Endothelial cell (in vitro differentiated cells): ENCODE data around the gene CFAP54. TPM values are rescaled to one million over a fixed set of nuclear protein-coding genes. Genes with fewer than 3 reads are reported as not detected.

Experiments
- DNase-seq: peaks from one replicate; pipeline ENCODE4 v3.0.0; 2021; ENCODE audit warnings: low spot score
- H3K27ac Mint-ChIP-seq: one replicate; pipeline ENCODE4 v1.8.0; 2021; ENCODE audit warnings: mixed read lengths, inconsistent platforms; ENCODE audit not compliant: unreplicated experiment
- H3K27me3 Mint-ChIP-seq: one replicate; pipeline ENCODE4 v1.8.0; 2021; ENCODE audit warnings: mild to moderate bottlenecking, moderate library complexity, mixed read lengths, inconsistent platforms; ENCODE audit not compliant: unreplicated experiment
- H3K36me3 Mint-ChIP-seq: one replicate; pipeline ENCODE4 v1.8.0; 2021; ENCODE audit warnings: mild to moderate bottlenecking, low read depth, mixed read lengths, inconsistent platforms; ENCODE audit not compliant: unreplicated experiment
- H3K4me1 Mint-ChIP-seq: one replicate; pipeline ENCODE4 v1.8.0; 2021; ENCODE audit warnings: mild to moderate bottlenecking, mixed read lengths, inconsistent platforms; ENCODE audit not compliant: unreplicated experiment
- H3K4me3 Mint-ChIP-seq: one replicate; pipeline ENCODE4 v1.8.0; 2021; ENCODE audit warnings: mild to moderate bottlenecking, mixed read lengths, inconsistent platforms; ENCODE audit not compliant: unreplicated experiment
- H3K9me3 Mint-ChIP-seq: one replicate; pipeline ENCODE4 v1.8.0; 2021; ENCODE audit warnings: mixed read lengths, inconsistent platforms; ENCODE audit not compliant: unreplicated experiment
- CTCF ChIP-seq: fragments of 200-600 bp; sonication (generic); IDR thresholded peaks from one replicate; pipeline ENCODE4 v1.5.0; 2021; ENCODE audit warnings: antibody characterized with exemption; ENCODE audit not compliant: unreplicated experiment
- long read RNA-seq: library from polyadenylated mRNA; unstranded; transcript quantifications from one replicate; pipeline ENCODE4 v2.0.0, GENCODE V29; 2020; ENCODE audit not compliant: unreplicated experiment
- total RNA-seq: library from RNA; stranded (reverse); fragmentation: NEBNext Ultra II Directional; extraction: Animal tissue kit (Norgen Biotek cat#: 25700); gene quantifications from one replicate; pipeline ENCODE4 v1.2.1, GENCODE V29; 2021; ENCODE audit not compliant: unreplicated experiment

The CFAP54 gene
- total RNA-seq = 2.5 TPM
- long read RNA-seq = 0 reads

GRCh38 chr12:96489392-96490056, at the start of gene CFAP54:
CFAP54 (plus strand) TSS chr12:96489577; CDS start chr12:96489610, 33 bp downstream.
- DNase-seq = peak; percentile 98
- Mint-ChIP-seq H3K27ac (peak within 1 kb of the TSS; percentile 98), H3K27me3 (peaks cover 6% of the 10 kb centered on the region), H3K4me1 (peaks cover 29% of the 10 kb centered on the region), H3K4me3 (peak within 1 kb of the TSS; percentile 94), H3K36me3 (no peaks in the 10 kb centered on the region), H3K9me3 (no peaks in the 10 kb centered on the region)
- TF ChIP-seq CTCF = peak; percentile 91

GRCh38 chr12:96441816-96442215, 47.6 kb upstream of the CFAP54 start:
- no peak for TF ChIP-seq CTCF
- H3K27ac Mint-ChIP-seq = no peak overlapping the region
- no peaks in the 10 kb centered on the region for H3K9me3 Mint-ChIP-seq
- DNase-seq = no peak
- no peak overlapping the region for H3K4me3 Mint-ChIP-seq
- peaks cover 37% of the 10 kb centered on the region for H3K4me1 Mint-ChIP-seq
- peaks cover 13% of the 10 kb centered on the region for H3K27me3 Mint-ChIP-seq
- no peaks in the 10 kb centered on the region for H3K36me3 Mint-ChIP-seq

DNA sequence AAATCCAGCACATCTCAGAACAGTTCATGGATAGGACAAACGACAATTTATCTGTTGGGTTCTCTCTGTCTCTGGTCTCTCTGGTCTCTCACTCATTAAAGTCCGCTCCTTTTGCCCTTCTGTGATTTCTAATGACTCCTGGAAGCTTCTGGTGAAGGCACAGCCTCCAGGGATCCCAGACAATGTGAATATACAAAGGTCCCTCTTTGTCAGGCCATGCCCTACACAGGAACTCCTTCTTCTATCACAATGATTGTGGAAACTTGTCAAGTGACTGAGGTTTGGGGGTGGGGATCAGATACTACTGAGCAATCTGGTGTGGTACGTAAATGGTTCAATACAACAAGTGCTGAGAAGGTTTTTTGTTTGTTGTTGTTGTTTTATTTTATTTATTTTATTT, 46.5 kb upstream of the CFAP54 start:
- H3K27ac Mint-ChIP-seq = peak overlapping the region; percentile 92
- DNase-seq = no peak
- H3K27me3 Mint-ChIP-seq = peaks cover 13% of the 10 kb centered on the region

GRCh38 chr12:96444399-96444798, 45.0 kb upstream of the CFAP54 start:
- peaks cover 42% of the 10 kb centered on the region for H3K4me1 Mint-ChIP-seq
- H3K36me3 Mint-ChIP-seq = no peaks in the 10 kb centered on the region
- H3K27ac Mint-ChIP-seq = peak overlapping the region; percentile 99
- no peaks in the 10 kb centered on the region for H3K9me3 Mint-ChIP-seq
- peak overlapping the region; percentile 69 for H3K4me3 Mint-ChIP-seq
- no peak for TF ChIP-seq CTCF
- H3K27me3 Mint-ChIP-seq = peaks cover 13% of the 10 kb centered on the region
- DNase-seq = no peak

More for the DNA sequence above, 46.5 kb upstream of the CFAP54 start:
- peaks cover 41% of the 10 kb centered on the region for H3K4me1 Mint-ChIP-seq
- H3K9me3 Mint-ChIP-seq = no peaks in the 10 kb centered on the region
- no peaks in the 10 kb centered on the region for H3K36me3 Mint-ChIP-seq
- no peak for TF ChIP-seq CTCF
- H3K4me3 Mint-ChIP-seq = no peak overlapping the region

DNA sequence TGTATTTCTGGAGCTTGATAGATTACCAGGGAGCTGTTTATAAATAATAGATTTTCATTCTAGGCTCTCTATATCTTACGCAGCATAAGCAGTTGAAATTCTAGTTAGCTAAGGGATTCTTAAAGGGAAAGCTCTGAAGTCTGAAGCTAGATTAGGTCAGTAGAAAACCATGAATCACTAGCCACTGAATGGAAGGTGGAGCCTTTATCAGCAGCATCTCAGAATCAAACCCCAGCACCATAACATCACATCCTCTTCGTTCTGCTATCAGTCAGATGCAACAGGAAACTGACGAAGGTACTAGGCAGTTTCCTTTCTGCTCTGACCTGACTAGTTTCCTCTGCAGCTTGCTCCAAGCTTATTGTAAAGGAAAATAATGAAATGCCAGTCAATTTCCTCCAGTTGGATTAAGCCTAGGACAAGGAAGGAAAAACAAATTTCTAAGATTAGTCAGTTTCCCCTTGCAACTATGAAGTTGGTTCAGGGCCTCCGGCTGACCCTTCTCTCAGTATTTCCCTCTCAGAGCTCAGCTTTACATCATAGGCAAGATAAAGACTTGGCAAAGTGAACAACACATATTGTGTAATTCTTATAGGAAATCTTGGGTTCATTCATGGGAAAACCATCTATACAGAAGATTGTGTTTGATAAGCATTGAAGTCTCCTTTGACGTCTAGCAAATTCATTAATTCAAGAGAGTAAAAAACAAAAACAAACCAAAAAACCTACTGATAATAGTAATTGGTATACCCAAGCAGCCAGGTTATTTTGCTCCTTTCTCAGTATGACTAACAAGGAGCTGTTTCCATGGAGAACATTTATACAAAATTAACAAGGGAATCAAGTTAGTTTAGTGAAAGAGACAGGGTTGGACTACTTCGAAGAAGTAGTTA, 43.4 kb upstream of the CFAP54 start:
- Mint-ChIP-seq H3K4me1 (peaks cover 42% of the 10 kb centered on the region), H3K27me3 (peaks cover 13% of the 10 kb centered on the region), H3K36me3 (no peaks in the 10 kb centered on the region), H3K27ac (peak overlapping the region; percentile 99), H3K9me3 (no peaks in the 10 kb centered on the region), H3K4me3 (peak overlapping the region; percentile 42)
- DNase-seq = peak; percentile 54
- no peak for TF ChIP-seq CTCF
